Retinal pigment epithelial cell (primary cell): ENCODE measurements around the gene ZBTB33.

Experiments
- DNase-seq: peaks from one replicate; pipeline ENCODE4 v3.0.0-alpha.2; 2010; ENCODE audit warnings: low read depth
- H3K4me3 ChIP-seq: 2 replicates; pipeline ENCODE4 v1.5.1; 2011; ENCODE audit warnings: mild to moderate bottlenecking, low read length, control low read depth, moderate library complexity
- CTCF ChIP-seq: conservative IDR thresholded peaks from 2 replicates; pipeline ENCODE4 v1.5.1; 2011; ENCODE audit warnings: low read depth, low read length, control low read depth, inconsistent platforms

The ZBTB33 gene

DNA sequence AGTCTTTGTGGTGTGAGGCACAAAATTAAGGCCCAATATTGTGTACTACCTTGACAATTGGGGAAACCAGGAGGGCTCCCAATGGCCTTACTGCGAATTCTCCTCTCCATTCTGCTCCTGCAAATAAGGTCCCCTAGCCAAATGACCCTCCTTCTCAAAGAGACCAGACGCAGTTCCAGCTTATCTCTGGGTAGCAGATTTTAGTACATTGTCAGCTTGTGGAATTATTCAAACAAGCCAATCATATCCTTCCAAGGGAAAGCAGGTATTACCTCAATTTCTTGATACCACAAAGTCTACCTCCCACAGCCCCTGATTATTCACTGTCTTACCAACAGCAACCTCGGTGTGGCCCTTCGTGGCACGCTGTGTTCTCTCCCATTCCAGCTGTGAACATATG lies 7.8 kb upstream of the ZBTB33 start:
- no peak for DNase-seq
- no peak for TF ChIP-seq CTCF

DNA sequence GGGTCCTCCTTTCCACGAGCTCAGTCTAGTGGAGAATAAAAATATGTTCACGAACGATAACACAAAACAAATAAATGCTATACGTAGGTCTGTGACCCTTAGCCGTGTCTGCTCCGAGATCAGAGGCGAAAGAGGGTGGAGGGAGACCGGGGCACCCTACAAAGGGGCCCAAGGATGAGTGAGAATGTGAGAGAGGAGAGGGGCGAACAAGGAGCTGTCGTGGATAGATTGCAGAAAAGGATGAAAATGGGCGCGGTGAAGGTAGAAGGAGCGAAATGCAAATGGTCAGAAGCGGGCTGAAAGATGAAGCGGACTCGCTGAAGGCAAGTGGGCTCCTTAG lies 6.2 kb upstream of the ZBTB33 start:
- peak overlapping the region; percentile 79 for H3K4me3 ChIP-seq
- DNase-seq = no peak
- TF ChIP-seq CTCF = no peak

More for the DNA sequence above, 7.8 kb upstream of the ZBTB33 start:
- no peak overlapping the region for H3K4me3 ChIP-seq

DNA sequence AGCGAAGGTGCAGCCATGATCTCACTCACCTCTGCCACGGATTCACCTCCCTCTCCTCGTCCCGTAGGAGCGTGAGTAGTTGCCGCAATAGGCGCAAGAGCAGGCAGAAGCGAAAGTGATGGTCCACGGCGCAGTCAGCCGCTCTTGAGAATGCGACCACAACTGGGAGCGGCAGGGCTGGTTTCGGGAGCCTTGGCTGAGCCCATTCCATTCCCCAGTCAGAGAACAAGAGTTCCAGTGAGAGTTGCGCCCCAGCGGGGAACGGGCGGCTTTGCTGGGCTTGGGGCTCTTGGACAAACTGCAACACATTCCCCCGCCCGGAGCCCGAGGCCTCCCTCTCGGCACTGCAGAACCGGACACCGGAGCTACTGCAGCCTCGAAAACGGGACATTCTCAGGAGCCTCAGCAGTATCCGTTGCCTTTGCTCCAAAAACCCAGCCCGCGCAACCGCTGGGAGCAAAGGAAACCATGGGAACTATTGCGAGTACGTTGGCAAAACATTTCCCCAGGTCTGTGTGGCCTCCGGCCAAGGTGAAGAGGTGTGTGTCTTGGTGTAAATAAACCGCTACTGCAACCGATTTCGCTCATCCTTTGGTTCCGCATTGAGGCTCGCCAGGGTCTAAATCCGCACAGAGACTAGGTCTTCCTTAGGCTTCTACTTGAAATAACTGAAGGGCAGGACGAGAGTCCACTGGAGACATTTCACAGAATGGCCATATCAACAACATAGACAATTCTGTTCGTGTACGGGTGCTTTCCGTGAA lies 5.7 kb upstream of the ZBTB33 start:
- peak overlapping the region; percentile 79 for H3K4me3 ChIP-seq
- TF ChIP-seq CTCF = no peak

DNA sequence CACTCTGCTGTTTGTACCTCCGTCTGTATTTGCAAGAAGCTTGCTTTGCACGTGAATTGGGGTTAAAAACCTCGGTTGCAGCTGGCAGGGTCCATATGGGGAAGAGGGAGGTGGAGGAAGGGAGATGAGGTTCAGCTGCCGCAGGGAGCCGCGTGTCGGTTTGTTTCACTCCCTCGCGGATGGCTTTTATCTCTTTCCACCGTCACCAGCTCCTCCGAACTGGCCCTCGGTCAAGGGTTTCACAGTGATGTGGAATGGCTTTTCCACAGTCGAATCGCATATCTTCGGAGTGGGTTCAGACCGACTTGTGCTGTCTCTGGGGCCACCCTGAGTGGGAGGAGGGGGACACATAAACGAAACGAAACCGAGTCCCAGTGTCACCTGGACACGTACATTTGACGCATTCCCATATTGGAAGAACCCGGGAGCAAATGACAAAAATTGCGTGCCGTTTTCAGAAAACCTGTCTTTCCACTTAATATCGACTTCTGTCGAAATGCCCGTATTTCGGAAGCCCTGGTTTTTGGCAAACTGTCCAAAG lies 929 bp downstream of the ZBTB33 start:
- peak overlapping the region; percentile 60 for H3K4me3 ChIP-seq
- no peak for DNase-seq
- no peak for TF ChIP-seq CTCF

More for the DNA sequence above, 5.7 kb upstream of the ZBTB33 start:
- DNase-seq = no peak

DNA sequence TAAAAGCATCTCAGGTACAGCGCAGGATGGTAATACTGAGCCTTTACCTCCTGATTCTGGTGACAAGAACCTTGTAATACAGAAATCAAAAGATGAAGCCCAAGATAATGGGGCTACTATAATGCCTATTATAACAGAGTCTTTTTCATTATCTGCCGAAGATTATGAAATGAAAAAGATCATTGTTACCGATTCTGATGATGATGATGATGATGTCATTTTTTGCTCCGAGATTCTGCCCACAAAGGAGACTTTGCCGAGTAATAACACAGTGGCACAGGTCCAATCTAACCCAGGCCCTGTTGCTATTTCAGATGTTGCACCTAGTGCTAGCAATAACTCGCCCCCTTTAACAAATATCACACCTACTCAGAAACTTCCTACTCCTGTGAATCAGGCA lies 3.2 kb downstream of the ZBTB33 start:
- no peak for TF ChIP-seq CTCF
- H3K4me3 ChIP-seq = no peak overlapping the region
- no peak for DNase-seq

DNA sequence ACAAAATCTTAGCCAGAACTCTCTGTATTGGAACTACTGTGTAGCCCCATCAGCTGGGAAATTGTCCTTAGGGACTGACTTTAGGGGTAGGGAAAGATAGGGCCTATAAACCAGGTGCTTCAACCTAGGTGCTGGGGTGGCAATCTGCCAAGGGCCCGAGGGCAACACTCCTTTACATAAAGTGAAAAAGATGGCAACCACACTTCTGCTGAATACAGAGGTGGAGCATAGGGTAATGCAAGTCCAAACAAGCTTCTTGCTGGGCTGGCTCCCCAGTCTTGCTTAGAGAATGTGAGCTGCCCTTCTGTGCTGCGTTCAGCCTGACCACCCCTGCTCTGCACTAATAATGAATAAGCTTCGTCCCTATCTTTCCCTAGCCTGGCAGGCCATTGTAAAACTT lies 9.8 kb downstream of the ZBTB33 start:
- no peak overlapping the region for H3K4me3 ChIP-seq
- DNase-seq = no peak
- TF ChIP-seq CTCF = no peak
